Measurements from ENCODE around the gene IDUA. TPM values are rescaled to one million over a fixed set of nuclear protein-coding genes. Genes with fewer than 3 reads are reported as not detected.

IDUA gene
- total and polyA plus RNA-seq, 4 donors: 5.1 to 40.2 (median 27.0) TPM

GRCh38 chr4:1009542-1010394, 22.9 kb downstream of the IDUA start:
- Histone ChIP-seq H3K4me1 (ENCODE audit: control insufficient read depth, insufficient read depth, low read length) (peaks cover 51% of the 10 kb centered on the region), H3K27me3 (ENCODE audit: control insufficient read depth, insufficient read depth, low read length) (peaks cover 31% of the 10 kb centered on the region), H3K4me3 (ENCODE audit: low read depth, low read length) (peak overlapping the region; percentile 50), H3K9me3 (ENCODE audit: control insufficient read depth, insufficient read depth, low read length) (no peaks in the 10 kb centered on the region), H3K27ac (ENCODE audit: low read depth, low read length) (no peak overlapping the region), H3K36me3 (ENCODE audit: control insufficient read depth, insufficient read depth, low read length) (peaks cover 27% of the 10 kb centered on the region)
- under 1% methylated on average over 72 of the region's 109 CpGs for WGBS (ENCODE audit: insufficient coverage)
- DNase-seq (ENCODE audit: low read depth in 4 of 6, low spot score in 6 of 6): peak in 2 of 6 donors; percentile 67 to 80

GRCh38 chr4:1010395-1011021, 23.7 kb downstream of the IDUA start:
- 2% methylated on average over 36 of the region's 36 CpGs for WGBS (ENCODE audit: insufficient coverage)
- Histone ChIP-seq H3K9me3 (ENCODE audit: control insufficient read depth, insufficient read depth, low read length) (no peaks in the 10 kb centered on the region), H3K27ac (ENCODE audit: low read depth, low read length) (no peak overlapping the region), H3K36me3 (ENCODE audit: control insufficient read depth, insufficient read depth, low read length) (peaks cover 24% of the 10 kb centered on the region), H3K27me3 (ENCODE audit: control insufficient read depth, insufficient read depth, low read length) (peaks cover 26% of the 10 kb centered on the region), H3K4me3 (ENCODE audit: low read depth, low read length) (no peak overlapping the region), H3K4me1 (ENCODE audit: control insufficient read depth, insufficient read depth, low read length) (peaks cover 59% of the 10 kb centered on the region)
- peak in 2 of 6 donors; percentile 32 to 48 for DNase-seq (ENCODE audit: low read depth in 4 of 6, low spot score in 6 of 6)

DNA sequence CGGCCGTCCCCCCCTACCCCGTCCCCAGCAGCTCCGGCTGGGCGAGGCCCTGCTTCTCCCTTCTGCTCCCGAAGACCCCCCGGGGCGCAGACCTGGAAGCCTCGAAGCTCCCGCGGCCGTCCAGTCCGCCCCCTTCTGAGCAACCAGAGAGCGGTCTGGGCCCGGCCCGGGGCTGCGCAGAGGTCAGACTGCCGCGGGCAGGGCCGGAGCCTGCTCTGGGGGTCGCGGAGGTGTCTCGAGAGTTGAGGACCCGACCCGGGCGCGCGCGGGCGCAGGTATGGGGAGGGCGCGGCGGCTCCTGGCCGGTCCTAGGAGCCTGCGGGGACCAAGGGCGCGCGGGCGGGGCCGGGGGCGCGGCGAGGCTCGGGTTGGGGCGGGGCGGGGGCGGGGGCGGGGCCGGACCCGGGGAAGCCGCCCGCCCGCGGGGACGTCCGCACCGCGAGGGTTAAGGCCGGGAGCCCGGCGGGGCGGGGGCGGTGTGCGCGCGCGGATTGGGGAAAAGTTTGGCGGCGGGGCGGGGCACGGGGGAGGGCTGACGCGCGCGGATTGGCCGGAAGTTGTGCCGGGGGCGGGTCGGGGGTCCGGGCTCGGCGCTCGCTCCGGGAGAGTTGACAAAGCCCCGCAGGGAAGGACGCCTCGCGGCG, 24.3 kb downstream of the IDUA start, which contains the start of gene FGFRL1:
Gene FGFRL1 (plus strand): TSS at position 605 of the 644 bp plus-strand sequence. CDS start 860 bp downstream, outside the sequence.
- DNase-seq (ENCODE audit: low read depth in 4 of 6, low spot score in 6 of 6): peak in 3 of 6 donors; percentile 66 to 91 (median 74)
- under 1% methylated on average over 85 of the region's 89 CpGs for WGBS (ENCODE audit: insufficient coverage)
- Histone ChIP-seq H3K9me3 (ENCODE audit: control insufficient read depth, insufficient read depth, low read length) (no peaks in the 10 kb centered on the region), H3K27ac (ENCODE audit: low read depth, low read length) (no peak within 1 kb of the TSS), H3K4me1 (ENCODE audit: control insufficient read depth, insufficient read depth, low read length) (peaks cover 65% of the 10 kb centered on the region), H3K4me3 (ENCODE audit: low read depth, low read length) (peak within 1 kb of the TSS; percentile 45), H3K36me3 (ENCODE audit: control insufficient read depth, insufficient read depth, low read length) (peaks cover 29% of the 10 kb centered on the region), H3K27me3 (ENCODE audit: control insufficient read depth, insufficient read depth, low read length) (peaks cover 26% of the 10 kb centered on the region)

GRCh38 chr4:1011666-1012033, 24.8 kb downstream of the IDUA start:
- Histone ChIP-seq H3K4me3 (ENCODE audit: low read depth, low read length) (no peak overlapping the region), H3K27me3 (ENCODE audit: control insufficient read depth, insufficient read depth, low read length) (peaks cover 26% of the 10 kb centered on the region), H3K27ac (ENCODE audit: low read depth, low read length) (no peak overlapping the region), H3K9me3 (ENCODE audit: control insufficient read depth, insufficient read depth, low read length) (no peaks in the 10 kb centered on the region), H3K36me3 (ENCODE audit: control insufficient read depth, insufficient read depth, low read length) (peaks cover 34% of the 10 kb centered on the region), H3K4me1 (ENCODE audit: control insufficient read depth, insufficient read depth, low read length) (peaks cover 70% of the 10 kb centered on the region)
- WGBS (ENCODE audit: insufficient coverage): 0% methylated on average over 53 of the region's 69 CpGs
- DNase-seq (ENCODE audit: low read depth in 4 of 6, low spot score in 6 of 6): no peak

- no peaks in the 10 kb centered on the region for H3K9me3 ChIP-seq (ENCODE audit: control insufficient read depth, insufficient read depth, low read length)
- WGBS (ENCODE audit: insufficient coverage): 5% methylated on average over 56 of the region's 69 CpGs
- H3K4me1 ChIP-seq (ENCODE audit: control insufficient read depth, insufficient read depth, low read length): peaks cover 75% of the 10 kb centered on the region
- peak in 2 of 6 donors; percentile 31 to 62 for DNase-seq (ENCODE audit: low read depth in 4 of 6, low spot score in 6 of 6)
- H3K27ac ChIP-seq (ENCODE audit: low read depth, low read length): no peak overlapping the region
- peaks cover 26% of the 10 kb centered on the region for H3K27me3 ChIP-seq (ENCODE audit: control insufficient read depth, insufficient read depth, low read length)
- peaks cover 39% of the 10 kb centered on the region for H3K36me3 ChIP-seq (ENCODE audit: control insufficient read depth, insufficient read depth, low read length)
- H3K4me3 ChIP-seq (ENCODE audit: low read depth, low read length): peak overlapping the region; percentile 45
Measured at GRCh38 chr4:1012034-1012739, 25.3 kb downstream of the IDUA start.

DNA sequence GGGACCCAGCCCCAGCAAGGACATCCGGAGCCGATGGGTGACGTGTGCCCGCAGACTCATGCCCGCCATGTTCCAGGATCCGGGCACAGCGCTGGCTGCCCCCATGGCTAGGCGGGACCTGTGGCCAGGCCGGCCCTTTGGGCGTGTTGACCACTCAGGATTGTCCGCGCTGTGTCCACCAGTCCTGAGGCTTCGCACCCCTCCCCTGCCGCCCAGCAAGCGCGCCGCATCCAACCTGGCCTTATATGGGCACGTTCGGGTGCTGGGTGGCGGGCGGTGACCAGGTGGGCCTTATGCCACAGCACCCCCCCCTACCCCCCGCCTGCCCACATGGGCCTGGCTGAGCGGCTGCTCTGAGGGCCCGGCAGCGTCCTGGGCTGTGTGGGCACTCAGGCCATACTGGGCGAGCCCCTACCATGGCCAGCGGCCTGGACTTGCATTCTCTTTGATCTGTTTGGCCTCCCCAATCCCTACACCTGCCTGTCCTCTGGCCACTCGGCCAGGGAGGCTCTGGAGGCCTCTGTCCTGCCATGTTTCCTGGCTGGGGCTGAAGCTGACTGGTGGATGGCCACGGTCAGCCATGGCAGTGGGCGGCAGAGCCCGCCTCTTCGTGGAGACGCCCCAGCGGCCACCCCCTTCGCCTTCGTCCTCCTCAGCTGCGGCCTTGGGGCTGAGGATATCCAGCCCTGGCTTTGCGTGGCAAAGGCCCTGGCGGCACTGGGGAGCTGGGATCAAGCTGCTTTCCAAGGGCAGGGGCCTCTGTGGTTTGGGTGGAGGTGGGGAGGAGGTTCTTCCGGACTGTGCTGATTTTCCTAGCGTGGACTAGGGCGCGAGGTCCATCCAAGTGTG, 26.6 kb downstream of the IDUA start:
- H3K4me1 ChIP-seq (ENCODE audit: control insufficient read depth, insufficient read depth, low read length): peaks cover 88% of the 10 kb centered on the region
- WGBS (ENCODE audit: insufficient coverage): 92% methylated on average over 40 of the region's 43 CpGs
- no peak overlapping the region for H3K4me3 ChIP-seq (ENCODE audit: low read depth, low read length)
- no peaks in the 10 kb centered on the region for H3K9me3 ChIP-seq (ENCODE audit: control insufficient read depth, insufficient read depth, low read length)
- peaks cover 19% of the 10 kb centered on the region for H3K27me3 ChIP-seq (ENCODE audit: control insufficient read depth, insufficient read depth, low read length)
- peak overlapping the region; percentile 86 for H3K27ac ChIP-seq (ENCODE audit: low read depth, low read length)
- H3K36me3 ChIP-seq (ENCODE audit: control insufficient read depth, insufficient read depth, low read length): peaks cover 50% of the 10 kb centered on the region
- no peak for DNase-seq (ENCODE audit: low read depth in 4 of 6, low spot score in 6 of 6)

DNA sequence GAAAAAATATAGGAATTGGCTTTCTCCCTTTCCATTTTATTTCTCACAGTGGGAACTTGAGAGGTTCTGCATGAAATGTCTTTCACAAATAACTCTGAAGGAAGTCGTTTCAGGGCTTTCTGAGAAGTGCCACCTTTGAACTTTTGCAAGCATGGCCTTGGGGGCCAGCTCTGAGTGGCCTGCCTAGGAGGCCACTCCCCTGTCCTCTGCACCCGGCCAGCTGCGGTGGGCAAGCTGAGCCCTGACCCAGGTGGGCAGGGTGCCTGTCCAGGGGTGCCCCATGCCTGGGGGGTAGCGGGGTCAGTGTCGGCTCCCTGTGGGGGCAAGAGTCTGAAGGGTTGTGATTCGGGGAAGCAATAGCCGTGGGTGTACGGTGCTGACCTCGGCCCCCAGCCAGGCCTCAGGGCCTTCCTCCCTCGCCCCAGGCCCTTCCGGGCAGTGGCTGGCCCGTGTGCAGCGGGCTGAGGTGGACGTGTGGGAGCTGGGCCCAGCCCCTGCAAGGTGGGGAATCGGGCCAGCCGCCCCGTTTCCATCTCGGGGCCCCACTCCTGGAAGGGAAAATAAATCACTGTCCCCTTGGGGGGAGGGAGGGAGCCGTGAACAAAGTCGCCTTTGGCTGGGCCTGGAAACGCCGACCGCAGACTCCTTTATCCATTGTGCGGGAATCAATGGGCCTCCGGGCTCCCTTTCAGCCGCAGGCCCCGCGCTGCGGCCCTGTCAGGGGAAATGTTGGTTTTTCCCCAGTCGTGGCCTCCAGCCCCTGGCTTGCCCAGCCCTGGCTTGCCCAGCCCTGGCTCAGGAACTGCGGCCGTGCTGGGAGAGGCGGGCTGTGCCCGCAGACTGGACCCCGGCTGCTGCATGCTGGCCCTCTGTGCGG, 27.7 kb downstream of the IDUA start:
- Histone ChIP-seq H3K27ac (ENCODE audit: low read depth, low read length) (peak overlapping the region; percentile 86), H3K4me3 (ENCODE audit: low read depth, low read length) (no peak overlapping the region), H3K4me1 (ENCODE audit: control insufficient read depth, insufficient read depth, low read length) (peaks cover 89% of the 10 kb centered on the region), H3K9me3 (ENCODE audit: control insufficient read depth, insufficient read depth, low read length) (no peaks in the 10 kb centered on the region), H3K27me3 (ENCODE audit: control insufficient read depth, insufficient read depth, low read length) (peaks cover 11% of the 10 kb centered on the region), H3K36me3 (ENCODE audit: control insufficient read depth, insufficient read depth, low read length) (peaks cover 56% of the 10 kb centered on the region)
- peak in 4 of 6 donors; percentile 61 to 91 (median 84) for DNase-seq (ENCODE audit: low read depth in 4 of 6, low spot score in 6 of 6)
- WGBS (ENCODE audit: insufficient coverage): 23% methylated on average over 28 of the region's 36 CpGs

GRCh38 chr4:1015179-1015578, 28.3 kb downstream of the IDUA start:
- H3K27me3 ChIP-seq (ENCODE audit: control insufficient read depth, insufficient read depth, low read length): peaks cover 8% of the 10 kb centered on the region
- no peak overlapping the region for H3K4me3 ChIP-seq (ENCODE audit: low read depth, low read length)
- no peaks in the 10 kb centered on the region for H3K9me3 ChIP-seq (ENCODE audit: control insufficient read depth, insufficient read depth, low read length)
- 37% methylated on average over 8 of the region's 8 CpGs for WGBS (ENCODE audit: insufficient coverage)
- DNase-seq (ENCODE audit: low read depth in 4 of 6, low spot score in 6 of 6): no peak
- peak overlapping the region; percentile 86 for H3K27ac ChIP-seq (ENCODE audit: low read depth, low read length)
- H3K36me3 ChIP-seq (ENCODE audit: control insufficient read depth, insufficient read depth, low read length): peaks cover 61% of the 10 kb centered on the region
- H3K4me1 ChIP-seq (ENCODE audit: control insufficient read depth, insufficient read depth, low read length): peaks cover 91% of the 10 kb centered on the region

All from spinal cord (tissue), 10 donors.